Measurements from ENCODE around the gene OSBPL3. TPM values are rescaled to one million over a fixed set of nuclear protein-coding genes. Genes with fewer than 3 reads are reported as not detected.
A peak's percentile ranks its signal among the peaks of the same experiment; 100 is the strongest.

Gene OSBPL3
- total and polyA plus RNA-seq, 4 experiments from 2014 or later = 6.9 to 72.7 (median 40.5) TPM

DNA sequence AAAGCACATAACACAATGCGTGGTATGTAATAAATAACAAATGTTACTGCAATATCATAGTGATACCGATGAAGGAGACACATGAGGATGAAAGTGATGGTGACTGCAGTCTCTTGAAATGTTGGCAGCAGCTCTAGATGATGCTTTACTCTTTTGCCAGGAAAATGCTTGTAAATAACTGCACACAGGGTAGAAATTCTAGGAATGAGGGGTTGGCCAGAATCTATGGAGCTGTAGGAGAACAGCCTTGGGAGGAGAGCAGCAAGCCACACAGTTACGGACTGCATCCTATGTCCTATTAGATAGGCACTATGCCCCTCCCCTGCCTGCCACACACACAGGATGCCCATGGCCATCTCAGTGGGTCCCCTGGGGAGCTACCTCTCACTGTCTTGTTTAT is 125.1 kb downstream of the OSBPL3 start:
- H3K4me3 ChIP-seq (ENCODE audit: low read length in 2 of 2) = no peak overlapping the region
- H3K9me3 Mint-ChIP-seq = no peaks in the 10 kb centered on the region
- H3K4me1 ChIP-seq (ENCODE audit: insufficient read depth, low read length) = no peaks in the 10 kb centered on the region
- H3K4me1 Mint-ChIP-seq = peaks cover 8 to 26% (median 18%) of the 10 kb centered on the region in 4 donors
- H3K4me3 Mint-ChIP-seq = no peak overlapping the region
- POLR2A ChIA-PET (ENCODE audit: partially characterized antibody) = no interaction called here
- intact Hi-C loops (cut with micrococcal nuclease) = no loop called here
- peaks cover 24% of the 10 kb centered on the region for H3K36me3 ChIP-seq (ENCODE audit: insufficient read depth, low read length)
- peak overlapping the region in 1 of 7 donors; percentile 42 for H3K27ac Mint-ChIP-seq
- no peak overlapping the region for H3K27ac ChIP-seq (ENCODE audit: low read depth, low read length)
- DNase-seq = no peak
- peaks cover 48 to 62% of the 10 kb centered on the region in 2 donors for H3K36me3 Mint-ChIP-seq
- no peaks in the 10 kb centered on the region for H3K9me3 ChIP-seq (ENCODE audit: control insufficient read depth in 1 of 2, low read length in 2 of 2)
- no peaks in the 10 kb centered on the region for H3K27me3 ChIP-seq (ENCODE audit: insufficient read depth, low read length)
- no peaks in the 10 kb centered on the region for H3K27me3 Mint-ChIP-seq
- CTCF ChIA-PET (ENCODE audit: partially characterized antibody) = interaction anchor here (0.7 to 1.5 kb wide), 5 partner anchors 14 to 244 kb away, joined by 3 to 5 read pairs (median 3); no protein-coding TSS in a partner anchor

DNA sequence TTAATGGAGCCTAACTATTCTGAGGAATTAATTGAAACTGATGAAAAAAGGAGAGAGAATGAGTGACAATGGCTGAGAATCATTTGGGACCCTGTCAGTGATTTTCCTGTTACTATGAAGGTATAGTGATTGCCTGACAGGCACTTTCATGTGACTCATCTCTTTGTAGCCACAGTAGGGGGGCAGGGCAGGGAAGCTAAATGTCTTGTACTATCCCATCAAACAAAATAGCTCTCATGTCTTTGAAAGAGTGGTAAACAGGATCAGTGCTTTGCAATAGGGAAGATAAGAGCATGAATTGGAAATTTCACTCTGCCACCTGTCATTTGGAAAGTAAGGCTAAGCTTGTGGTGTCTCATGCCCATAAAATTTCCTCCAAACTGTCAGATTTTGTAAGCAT is 128.2 kb downstream of the OSBPL3 start:
- no peaks in the 10 kb centered on the region for H3K9me3 Mint-ChIP-seq
- H3K27ac Mint-ChIP-seq = peak overlapping the region in 1 of 7 donors; percentile 71
- intact Hi-C loops (cut with micrococcal nuclease) = no loop called here
- Histone ChIP-seq H3K9me3 (ENCODE audit: control insufficient read depth in 1 of 2, low read length in 2 of 2) (no peaks in the 10 kb centered on the region), H3K4me3 (ENCODE audit: low read length in 2 of 2) (no peak overlapping the region), H3K4me1 (ENCODE audit: insufficient read depth, low read length) (no peaks in the 10 kb centered on the region), H3K27ac (ENCODE audit: low read depth, low read length) (no peak overlapping the region), H3K36me3 (ENCODE audit: insufficient read depth, low read length) (peaks cover 29% of the 10 kb centered on the region), H3K27me3 (ENCODE audit: insufficient read depth, low read length) (no peaks in the 10 kb centered on the region)
- H3K27me3 Mint-ChIP-seq = no peaks in the 10 kb centered on the region
- no peak for DNase-seq
- ChIA-PET POLR2A (ENCODE audit: partially characterized antibody) (interaction anchor here (1.1 kb wide), 2 partner anchors 31 to 130 kb away, joined by 3 to 5 read pairs; no protein-coding TSS in a partner anchor), CTCF (ENCODE audit: partially characterized antibody) (interaction anchor here (0.7 to 0.9 kb wide), 2 partner anchors 39 to 220 kb away, joined by 3 read pairs; no protein-coding TSS in a partner anchor)
- no peak overlapping the region for H3K4me3 Mint-ChIP-seq
- peaks cover 6 to 19% (median 14%) of the 10 kb centered on the region in 4 donors for H3K4me1 Mint-ChIP-seq
- peaks cover 56 to 68% of the 10 kb centered on the region in 2 donors for H3K36me3 Mint-ChIP-seq

DNA sequence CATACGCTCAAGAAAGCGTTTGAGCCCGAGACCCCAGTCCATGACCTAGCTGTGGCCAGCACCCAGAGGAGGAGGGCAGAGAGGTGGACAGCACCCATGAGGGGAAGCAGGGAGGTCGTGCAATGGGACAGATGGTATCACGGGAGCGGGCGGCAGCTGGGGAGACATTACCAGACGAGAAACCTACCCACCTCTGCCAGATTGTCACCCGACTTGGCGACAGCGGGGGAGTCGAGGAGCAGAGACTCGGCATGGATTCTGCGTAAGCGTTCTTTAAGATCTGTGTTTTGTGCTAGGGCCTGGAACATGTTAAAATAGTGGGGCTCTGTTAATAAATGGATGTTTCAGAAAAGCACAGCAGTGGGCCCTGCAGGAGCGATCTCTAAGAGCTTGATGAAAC is 131.1 kb downstream of the OSBPL3 start:
- H3K27me3 ChIP-seq (ENCODE audit: insufficient read depth, low read length) = no peaks in the 10 kb centered on the region
- H3K27ac Mint-ChIP-seq = no peak overlapping the region

DNA sequence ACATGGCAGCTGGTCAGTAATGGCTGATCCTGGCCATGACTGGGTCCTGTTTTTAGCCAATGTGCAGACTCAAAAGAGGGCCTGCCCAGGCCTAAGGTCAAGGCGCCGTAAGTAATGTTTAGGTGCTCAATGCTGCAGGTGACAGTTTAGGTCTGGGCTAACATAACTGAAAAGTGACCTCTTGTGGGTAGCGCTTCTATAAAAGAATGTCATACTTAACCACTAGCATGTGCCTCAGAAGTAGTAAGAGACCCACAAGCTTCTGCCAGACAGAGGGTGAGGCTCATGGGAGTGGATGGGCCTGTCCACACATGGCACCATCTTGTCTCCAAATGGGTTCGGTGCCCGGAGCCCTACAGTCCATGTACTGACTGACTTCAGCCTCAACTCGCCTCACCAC is 132.2 kb downstream of the OSBPL3 start:
- H3K9me3 ChIP-seq (ENCODE audit: control insufficient read depth in 1 of 2, low read length in 2 of 2) = no peaks in the 10 kb centered on the region
- H3K9me3 Mint-ChIP-seq = no peaks in the 10 kb centered on the region
- no peak for DNase-seq
- peaks cover 0 to 3% (median 2%) of the 10 kb centered on the region in 4 donors for H3K4me1 Mint-ChIP-seq
- no peak overlapping the region for H3K4me3 ChIP-seq (ENCODE audit: low read length in 2 of 2)
- intact Hi-C loops (cut with micrococcal nuclease) = no loop called here
- CTCF ChIA-PET (ENCODE audit: partially characterized antibody) = interaction anchor here (1.5 kb wide), 1 partner anchor 13 kb away, joined by 3 read pairs; no protein-coding TSS in a partner anchor
- no peaks in the 10 kb centered on the region for H3K4me1 ChIP-seq (ENCODE audit: insufficient read depth, low read length)
- H3K27ac Mint-ChIP-seq = peak overlapping the region in 1 of 7 donors; percentile 25
- peaks cover 45 to 63% of the 10 kb centered on the region in 2 donors for H3K36me3 Mint-ChIP-seq
- POLR2A ChIA-PET (ENCODE audit: partially characterized antibody) = no interaction called here
- no peaks in the 10 kb centered on the region for H3K27me3 ChIP-seq (ENCODE audit: insufficient read depth, low read length)
- H3K36me3 ChIP-seq (ENCODE audit: insufficient read depth, low read length) = peaks cover 24% of the 10 kb centered on the region
- H3K27me3 Mint-ChIP-seq = no peaks in the 10 kb centered on the region
- no peak overlapping the region for H3K27ac ChIP-seq (ENCODE audit: low read depth, low read length)
- H3K4me3 Mint-ChIP-seq = no peak overlapping the region

More for the DNA sequence above, 131.1 kb downstream of the OSBPL3 start:
- Histone ChIP-seq H3K9me3 (ENCODE audit: control insufficient read depth in 1 of 2, low read length in 2 of 2) (no peaks in the 10 kb centered on the region), H3K4me3 (ENCODE audit: low read length in 2 of 2) (no peak overlapping the region), H3K4me1 (ENCODE audit: insufficient read depth, low read length) (no peaks in the 10 kb centered on the region), H3K36me3 (ENCODE audit: insufficient read depth, low read length) (peaks cover 24% of the 10 kb centered on the region), H3K27ac (ENCODE audit: low read depth, low read length) (no peak overlapping the region)
- intact Hi-C loops (cut with micrococcal nuclease) = no loop called here
- Mint-ChIP-seq H3K4me3 (no peak overlapping the region), H3K9me3 (no peaks in the 10 kb centered on the region), H3K4me1 (peaks cover 0 to 5% (median under 1%) of the 10 kb centered on the region in 4 donors), H3K36me3 (peaks cover 42 to 57% of the 10 kb centered on the region in 2 donors), H3K27me3 (no peaks in the 10 kb centered on the region)
- no peak for DNase-seq
- CTCF ChIA-PET (ENCODE audit: partially characterized antibody) = interaction anchor here (1.5 kb wide), 1 partner anchor 14 kb away, joined by 3 read pairs; no protein-coding TSS in a partner anchor
- POLR2A ChIA-PET (ENCODE audit: partially characterized antibody) = interaction anchor here (0.7 kb wide), 1 partner anchor 9 kb away, joined by 3 read pairs; no protein-coding TSS in a partner anchor

DNA sequence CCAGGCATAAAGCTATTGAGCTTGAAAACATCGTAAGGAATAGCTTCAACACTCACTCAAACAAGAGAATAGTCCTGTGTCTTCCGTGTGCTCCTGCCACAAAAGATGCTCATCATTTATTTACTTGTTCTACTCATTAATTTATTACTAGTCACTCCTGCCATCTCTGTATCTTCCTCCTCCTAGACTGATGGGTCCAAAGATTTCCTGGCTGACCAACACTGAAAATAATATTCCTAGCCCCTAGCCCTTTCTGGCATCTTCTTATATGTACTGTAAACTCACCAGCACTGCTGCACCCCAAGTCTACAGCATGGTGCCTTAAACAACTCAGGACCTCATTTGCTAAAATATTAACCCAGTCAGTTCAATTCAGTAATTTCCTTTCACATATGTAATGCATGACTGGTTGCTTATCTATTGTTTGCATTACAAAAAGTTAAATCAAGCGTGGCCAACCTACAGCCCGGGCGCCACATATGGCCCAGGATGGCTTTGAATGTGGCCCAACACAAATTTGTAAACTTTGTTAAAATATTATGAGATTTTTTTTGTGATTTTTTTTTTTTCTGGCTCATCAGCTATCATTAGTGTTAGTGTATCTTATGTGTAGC is 136.1 kb downstream of the OSBPL3 start:
- H3K4me3 Mint-ChIP-seq = peak overlapping the region in 1 of 8 donors; percentile 34
- H3K27ac Mint-ChIP-seq = peak overlapping the region in 4 of 7 donors; percentile 25 to 53 (median 35)
- Histone ChIP-seq H3K27ac (ENCODE audit: low read depth, low read length) (no peak overlapping the region), H3K4me1 (ENCODE audit: insufficient read depth, low read length) (no peaks in the 10 kb centered on the region), H3K9me3 (ENCODE audit: control insufficient read depth in 1 of 2, low read length in 2 of 2) (no peaks in the 10 kb centered on the region), H3K4me3 (ENCODE audit: low read length in 2 of 2) (no peak overlapping the region), H3K27me3 (ENCODE audit: insufficient read depth, low read length) (no peaks in the 10 kb centered on the region), H3K36me3 (ENCODE audit: insufficient read depth, low read length) (peaks cover 3% of the 10 kb centered on the region)
- H3K27me3 Mint-ChIP-seq = no peaks in the 10 kb centered on the region
- ChIA-PET POLR2A (ENCODE audit: partially characterized antibody) (no interaction called here), CTCF (ENCODE audit: partially characterized antibody) (interaction anchor here (1.1 to 4.5 kb wide), 2 partner anchors 23 to 32 kb away, joined by 3 to 17 read pairs; no protein-coding TSS in a partner anchor)
- intact Hi-C loops (cut with micrococcal nuclease) = no loop called here
- H3K4me1 Mint-ChIP-seq = peaks cover under 1 to 14% (median 6%) of the 10 kb centered on the region in 4 donors
- no peak for DNase-seq
- peaks cover 27 to 45% of the 10 kb centered on the region in 2 donors for H3K36me3 Mint-ChIP-seq
- no peaks in the 10 kb centered on the region for H3K9me3 Mint-ChIP-seq

DNA sequence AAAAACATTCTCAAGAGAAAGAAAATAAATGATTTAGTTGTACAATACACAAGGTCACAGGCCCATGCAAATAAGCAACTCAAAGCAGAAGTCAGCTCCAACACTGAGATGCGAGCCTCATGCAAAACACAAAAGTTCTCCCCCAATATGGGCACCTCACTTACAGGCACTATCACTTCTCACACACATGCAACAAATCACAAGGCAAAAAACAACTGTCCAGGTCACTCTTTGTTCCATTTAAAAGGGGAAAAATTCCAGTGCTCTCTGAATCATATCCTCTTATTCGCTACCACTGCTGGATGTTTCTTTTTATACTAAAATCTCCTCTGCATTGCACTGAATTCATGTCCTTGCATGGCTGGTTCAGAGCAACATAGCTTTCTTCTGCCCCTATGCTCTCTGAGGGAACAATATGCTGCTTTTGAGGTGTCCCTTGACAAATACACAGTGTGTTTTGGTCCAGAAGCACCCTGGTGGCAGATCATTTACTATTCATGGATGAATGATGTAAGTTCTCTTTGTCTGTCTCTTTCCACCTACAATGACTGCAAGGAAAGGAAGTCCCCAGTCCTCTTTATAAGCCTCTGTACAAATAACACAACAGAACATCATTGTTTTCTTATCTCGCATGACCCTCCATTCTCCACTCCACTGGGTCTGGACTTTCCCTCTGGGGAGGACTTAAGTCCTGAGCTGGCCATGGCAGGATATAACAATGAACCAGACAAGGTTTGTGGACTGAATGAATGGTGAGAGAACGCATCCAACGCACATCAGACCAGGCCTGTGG is 137.3 kb downstream of the OSBPL3 start:
- Histone ChIP-seq H3K36me3 (ENCODE audit: insufficient read depth, low read length) (no peaks in the 10 kb centered on the region), H3K4me1 (ENCODE audit: insufficient read depth, low read length) (no peaks in the 10 kb centered on the region), H3K27me3 (ENCODE audit: insufficient read depth, low read length) (no peaks in the 10 kb centered on the region), H3K4me3 (ENCODE audit: low read length in 2 of 2) (no peak overlapping the region), H3K9me3 (ENCODE audit: control insufficient read depth in 1 of 2, low read length in 2 of 2) (no peaks in the 10 kb centered on the region), H3K27ac (ENCODE audit: low read depth, low read length) (no peak overlapping the region)
- Mint-ChIP-seq H3K27me3 (no peaks in the 10 kb centered on the region), H3K9me3 (no peaks in the 10 kb centered on the region), H3K4me1 (peaks cover 7 to 24% (median 14%) of the 10 kb centered on the region in 4 donors), H3K4me3 (no peak overlapping the region), H3K27ac (peak overlapping the region in 6 of 7 donors; percentile 19 to 83 (median 47)), H3K36me3 (peaks cover 29 to 40% of the 10 kb centered on the region in 2 donors)
- intact Hi-C loops (cut with micrococcal nuclease) = no loop called here
- POLR2A ChIA-PET (ENCODE audit: partially characterized antibody) = interaction anchor here (1.4 kb wide), 1 partner anchor 16 kb away, joined by 5 read pairs; no protein-coding TSS in a partner anchor
- CTCF ChIA-PET (ENCODE audit: partially characterized antibody) = interaction anchor here (1.0 to 4.5 kb wide), 3 partner anchors 22 to 137 kb away, joined by 4 to 17 read pairs (median 4); no protein-coding TSS in a partner anchor
- DNase-seq = no peak

DNA sequence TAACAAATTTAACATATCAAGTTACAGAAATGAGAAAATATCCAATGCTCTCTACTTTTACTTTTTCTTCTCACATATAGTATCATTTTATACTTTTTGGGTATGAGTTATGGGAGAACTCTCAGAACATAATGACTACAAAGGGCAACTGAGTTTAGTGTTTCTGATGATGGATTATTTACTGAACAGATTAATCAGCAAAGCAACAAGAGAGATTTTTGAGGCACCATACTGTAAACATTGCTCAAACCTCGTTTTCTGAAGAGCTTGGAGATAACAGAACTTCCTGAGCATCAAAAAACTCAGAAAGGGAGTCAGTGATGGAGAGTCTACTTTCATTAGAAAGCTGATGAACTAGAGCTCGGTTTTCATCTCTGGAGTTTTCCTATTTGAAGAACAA is 137.9 kb downstream of the OSBPL3 start:
- ChIA-PET CTCF (ENCODE audit: partially characterized antibody) (interaction anchor here (1.0 to 4.5 kb wide), 3 partner anchors 21 to 137 kb away, joined by 4 to 17 read pairs (median 4); no protein-coding TSS in a partner anchor), POLR2A (ENCODE audit: partially characterized antibody) (interaction anchor here (1.4 kb wide), 1 partner anchor 16 kb away, joined by 5 read pairs; no protein-coding TSS in a partner anchor)
- Mint-ChIP-seq H3K27me3 (no peaks in the 10 kb centered on the region), H3K9me3 (no peaks in the 10 kb centered on the region), H3K4me1 (peaks cover 13 to 31% (median 19%) of the 10 kb centered on the region in 4 donors), H3K27ac (peak overlapping the region in 4 of 7 donors; percentile 19 to 72 (median 62)), H3K4me3 (no peak overlapping the region), H3K36me3 (peaks cover 29 to 42% of the 10 kb centered on the region in 2 donors)
- peaks cover 5% of the 10 kb centered on the region for H3K4me1 ChIP-seq (ENCODE audit: insufficient read depth, low read length)
- no peaks in the 10 kb centered on the region for H3K36me3 ChIP-seq (ENCODE audit: insufficient read depth, low read length)
- no peaks in the 10 kb centered on the region for H3K27me3 ChIP-seq (ENCODE audit: insufficient read depth, low read length)
- H3K9me3 ChIP-seq (ENCODE audit: control insufficient read depth in 1 of 2, low read length in 2 of 2) = no peaks in the 10 kb centered on the region
- no peak overlapping the region for H3K4me3 ChIP-seq (ENCODE audit: low read length in 2 of 2)
- no peak for DNase-seq
- no peak overlapping the region for H3K27ac ChIP-seq (ENCODE audit: low read depth, low read length)
- intact Hi-C loops (cut with micrococcal nuclease) = no loop called here
